SK-N-MC (cell line): ENCODE data around the gene PDE6G.

Experiments used
- DNase-seq: peaks from one replicate; pipeline ENCODE4 v3.0.0-alpha.2; 2011; ENCODE audit warnings: low read depth, low spot score
- H3K27ac ChIP-seq: fragments of 200-600 bp; sonication (generic); 2 replicates; pipeline ENCODE4 v1.5.1; 2016; ENCODE audit warnings: mixed run types
- H3K36me3 ChIP-seq: fragments of 200-600 bp; sonication (generic); 2 replicates; pipeline ENCODE4 v1.6.1; 2017; ENCODE audit warnings: antibody characterized with exemption, low read length, mixed read lengths; ENCODE audit not compliant: insufficient read depth
- H3K4me3 ChIP-seq: fragments of 200-600 bp; sonication (generic); 2 replicates; pipeline ENCODE4 v1.5.1; 2016
- H3K9ac ChIP-seq: fragments of 200-600 bp; sonication (generic); 2 replicates; pipeline ENCODE4 v1.8.0; 2017; ENCODE audit warnings: mixed run types, mixed read lengths; ENCODE audit not compliant: insufficient read length
- H3K9me3 ChIP-seq: fragments of 200-600 bp; sonication (generic); 2 replicates; pipeline ENCODE4 v1.6.1; 2017; ENCODE audit warnings: low read depth, mild to moderate bottlenecking, antibody characterized with exemption, low read length, moderate library complexity, mixed read lengths
- EZH2 ChIP-seq: fragments of 200-600 bp; sonication (generic); IDR thresholded peaks from one replicate; pipeline ENCODE4 v1.6.1; 2017; ENCODE audit warnings: antibody characterized with exemption
- FOXP2 ChIP-seq: optimal IDR thresholded peaks from 2 replicates; pipeline ENCODE3; 2011; ENCODE audit warnings: mild to moderate bottlenecking, moderate library complexity; ENCODE audit not compliant: insufficient read depth; ENCODE audit errors: extremely low read length, control extremely low read depth
- POLR2AphosphoS5 ChIP-seq: IDR thresholded peaks from 2 replicates; pipeline ENCODE4 v1.6.1; 2012; ENCODE audit warnings: mild to moderate bottlenecking, low read depth, low read length, borderline replicate concordance

PDE6G gene

DNA sequence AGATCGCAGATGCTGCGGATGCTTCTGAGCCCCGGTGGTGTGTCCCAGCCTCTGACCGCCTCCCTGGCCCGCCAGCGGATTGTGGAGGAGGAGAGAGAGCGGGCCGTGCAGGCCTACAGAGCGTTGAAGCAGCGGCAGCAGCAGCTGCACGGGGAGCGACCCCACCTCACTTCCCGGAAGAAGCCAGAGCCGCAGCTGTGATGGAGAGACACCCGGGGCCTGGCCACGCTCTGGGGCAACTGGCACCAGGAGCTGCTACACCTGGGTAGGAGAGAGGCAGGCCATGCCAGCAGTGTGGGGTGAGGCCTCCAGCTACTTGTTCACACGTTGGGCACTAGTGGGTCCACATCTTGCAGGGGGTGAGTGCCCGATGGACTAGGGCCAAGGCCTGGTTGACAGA is 16.2 kb upstream of the PDE6G start:
- no peak for TF ChIP-seq FOXP2
- TF ChIP-seq POLR2AphosphoS5 = no peak
- no peak for TF ChIP-seq EZH2
- DNase-seq = no peak
- H3K9me3 ChIP-seq = no peaks in the 10 kb centered on the region
- H3K36me3 ChIP-seq = peaks cover 57% of the 10 kb centered on the region
- H3K4me3 ChIP-seq = no peak overlapping the region
- no peak overlapping the region for H3K9ac ChIP-seq
- H3K27ac ChIP-seq = no peak overlapping the region

DNA sequence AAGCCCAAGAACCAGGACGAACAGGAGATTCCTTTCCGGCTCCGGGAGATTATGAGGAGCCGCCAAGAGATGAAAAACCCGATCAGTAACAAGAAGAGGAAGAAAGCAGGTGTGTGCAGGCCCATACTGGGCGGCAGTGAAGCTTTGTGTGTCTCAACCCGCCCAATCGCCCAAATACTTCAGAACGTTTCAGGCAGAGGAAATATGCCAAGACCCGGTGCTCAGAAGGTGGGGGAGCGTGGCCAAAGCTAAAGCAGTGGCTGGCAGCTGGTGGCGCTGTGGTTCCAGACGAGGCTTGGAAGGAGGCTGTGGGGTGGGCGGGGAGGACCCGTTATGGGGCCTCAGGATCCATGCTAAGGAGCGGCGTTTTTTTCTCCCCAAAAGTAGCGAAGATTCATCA is 11.4 kb upstream of the PDE6G start:
- H3K4me3 ChIP-seq = peak overlapping the region; percentile 91
- no peak for DNase-seq
- no peaks in the 10 kb centered on the region for H3K9me3 ChIP-seq
- TF ChIP-seq POLR2AphosphoS5 = no peak
- no peak for TF ChIP-seq FOXP2
- no peak for TF ChIP-seq EZH2
- peaks cover 56% of the 10 kb centered on the region for H3K36me3 ChIP-seq
- H3K27ac ChIP-seq = no peak overlapping the region; the same call in 1 of the 2 replicates
- H3K9ac ChIP-seq = peak overlapping the region; percentile 60

DNA sequence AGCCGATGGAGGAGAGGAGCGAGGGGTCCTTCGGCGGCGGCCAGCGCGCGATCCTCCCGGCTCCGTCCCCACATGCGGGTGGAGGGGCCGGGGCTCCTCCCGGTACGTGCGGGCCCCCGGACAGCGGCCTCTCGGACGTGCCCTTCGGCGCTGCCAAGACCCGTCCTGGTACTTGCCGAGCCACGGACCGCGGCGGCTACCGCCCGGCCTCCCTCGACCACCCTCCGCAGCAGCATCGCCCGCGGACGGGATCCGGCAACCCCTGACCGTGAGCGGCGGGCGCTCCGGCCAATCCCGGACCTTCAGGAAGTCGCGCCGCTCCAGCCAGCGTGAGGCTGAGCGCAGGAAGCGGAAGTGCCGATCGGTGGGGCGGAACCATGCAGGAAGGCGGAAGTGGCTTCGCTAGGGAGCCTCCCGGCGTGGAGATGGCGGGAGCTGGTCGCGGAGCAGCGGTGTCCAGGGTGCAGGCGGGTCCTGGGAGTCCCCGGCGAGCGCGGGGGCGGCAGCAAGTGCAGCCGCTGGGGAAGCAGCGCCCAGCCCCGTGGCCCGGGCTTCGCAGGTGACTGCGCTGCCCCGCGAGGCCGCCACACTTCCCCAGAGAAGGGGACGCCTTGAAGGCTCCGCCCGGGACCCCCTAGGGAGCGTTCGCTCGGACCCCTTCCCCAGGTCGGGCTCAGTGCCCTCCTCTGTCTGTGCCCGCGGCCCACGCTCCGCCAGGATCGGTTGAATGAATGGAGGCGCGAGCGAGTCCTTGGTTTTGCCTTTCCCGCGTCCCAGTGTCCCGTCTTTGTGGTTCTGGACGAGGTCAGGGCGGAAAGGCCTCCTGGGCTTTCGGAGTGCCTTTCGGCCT is 10.2 kb upstream of the PDE6G start, which contains the start of the genes CCDC137 and OXLD1:
Gene CCDC137, plus strand, starts transcription at position 396 of the 850 bp plus-strand sequence. Its CDS starts 30 bp downstream, at position 426.
Gene OXLD1, minus strand, starts transcription at position 264 of the 850 bp plus-strand sequence. Its CDS starts 28 bp downstream, at position 236.
- no peaks in the 10 kb centered on the region for H3K9me3 ChIP-seq
- H3K9ac ChIP-seq = peak within 1 kb of the TSS; percentile 91
- peak; percentile 64 for DNase-seq
- peaks cover 44% of the 10 kb centered on the region for H3K36me3 ChIP-seq
- H3K27ac ChIP-seq = peak within 1 kb of the TSS; percentile 72
- peak within 1 kb of the TSS; percentile 91 for H3K4me3 ChIP-seq
- TF ChIP-seq POLR2AphosphoS5 (peak; percentile 94; the same call in 1 of the 2 replicates), FOXP2 (no peak)

DNA sequence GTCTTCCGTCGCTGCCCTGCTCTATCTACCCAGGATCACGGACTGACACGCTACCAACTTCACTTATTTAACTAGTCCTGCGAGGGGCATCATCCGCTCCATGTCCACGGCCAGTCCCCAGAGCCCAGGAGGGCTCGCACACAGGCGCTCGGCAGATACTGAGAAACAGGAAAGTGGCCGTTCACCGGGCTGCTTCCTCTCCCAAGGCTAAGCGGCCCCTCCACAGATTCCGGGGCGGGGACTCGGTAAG is 9.7 kb upstream of the PDE6G start:
- H3K36me3 ChIP-seq = peaks cover 39% of the 10 kb centered on the region
- H3K9ac ChIP-seq = peak overlapping the region; percentile 91
- H3K9me3 ChIP-seq = no peaks in the 10 kb centered on the region
- H3K27ac ChIP-seq = peak overlapping the region; percentile 72
- TF ChIP-seq POLR2AphosphoS5 (no peak), FOXP2 (no peak), EZH2 (no peak)
- peak overlapping the region; percentile 91 for H3K4me3 ChIP-seq
- DNase-seq = no peak

DNA sequence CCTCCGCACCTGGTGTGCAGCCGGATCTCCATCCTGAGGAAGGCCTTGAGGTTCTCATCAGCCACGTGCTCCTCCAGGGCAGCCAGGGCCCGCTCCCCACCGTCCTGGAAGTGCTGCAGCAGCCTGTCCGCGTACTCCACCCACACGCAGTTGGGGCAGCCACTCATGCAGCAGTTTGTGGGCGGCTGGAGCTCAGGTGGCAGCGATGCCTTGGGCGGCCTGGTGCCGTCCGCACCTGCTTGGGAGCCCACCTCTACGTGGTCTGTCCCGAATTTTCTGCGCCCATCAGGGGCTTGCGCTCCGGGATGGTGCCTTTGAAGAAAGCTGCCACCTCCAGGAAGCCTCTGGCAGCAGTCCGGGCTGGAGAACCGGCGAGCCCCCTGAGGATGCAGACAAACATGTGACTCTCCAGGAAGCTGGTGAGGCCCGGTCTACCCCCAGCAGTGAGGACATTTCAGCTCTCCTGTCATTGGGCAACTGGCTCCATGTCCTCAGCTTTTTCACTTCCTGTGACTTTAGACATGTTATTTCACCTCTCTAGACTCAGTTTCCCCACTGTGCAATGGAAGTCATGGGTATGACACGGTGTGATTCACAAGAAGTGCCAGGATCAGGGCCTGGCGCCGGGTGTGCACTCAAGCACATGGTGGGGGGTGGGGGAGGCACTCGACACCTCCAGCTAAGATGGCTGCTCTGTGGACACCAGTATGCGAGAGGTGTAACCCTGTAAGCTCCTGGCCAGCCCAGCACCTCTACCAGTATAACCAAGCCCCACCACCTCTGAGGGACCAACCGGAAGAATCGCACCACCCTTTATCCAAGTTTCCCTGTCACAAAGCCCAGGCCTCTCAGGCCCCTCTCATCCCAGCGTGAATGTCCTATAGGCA is 9.1 kb upstream of the PDE6G start:
- TF ChIP-seq POLR2AphosphoS5 (no peak), EZH2 (no peak), FOXP2 (no peak)
- H3K9me3 ChIP-seq = no peaks in the 10 kb centered on the region
- no peak for DNase-seq
- H3K4me3 ChIP-seq = peak overlapping the region; percentile 91
- peak overlapping the region; percentile 72 for H3K27ac ChIP-seq
- peak overlapping the region; percentile 91 for H3K9ac ChIP-seq
- peaks cover 33% of the 10 kb centered on the region for H3K36me3 ChIP-seq

DNA sequence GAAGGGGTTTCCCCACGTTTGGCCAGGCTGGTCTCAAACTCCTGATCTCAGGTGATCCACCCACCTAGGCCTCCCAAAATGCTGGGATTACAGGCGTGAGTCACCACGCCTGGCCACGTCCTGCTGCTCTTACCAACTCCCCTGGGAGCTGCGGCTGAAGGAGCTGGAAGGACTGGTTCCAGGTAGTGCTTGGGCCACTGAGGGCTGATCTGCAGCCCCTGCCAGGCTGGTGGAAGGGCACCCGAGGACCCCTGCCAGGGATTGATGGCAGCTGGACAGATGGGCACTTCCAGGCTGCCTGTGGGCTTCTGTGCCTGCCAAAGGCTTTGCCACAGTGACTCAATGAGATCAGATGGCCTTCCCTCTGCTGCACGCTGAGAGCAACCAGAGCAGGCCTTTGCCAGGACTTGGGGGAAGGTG is 7.7 kb upstream of the PDE6G start:
- no peak overlapping the region for H3K27ac ChIP-seq
- TF ChIP-seq POLR2AphosphoS5 (peak; percentile 10; the same call in 1 of the 2 replicates), EZH2 (no peak)
- no peaks in the 10 kb centered on the region for H3K9me3 ChIP-seq

DNA sequence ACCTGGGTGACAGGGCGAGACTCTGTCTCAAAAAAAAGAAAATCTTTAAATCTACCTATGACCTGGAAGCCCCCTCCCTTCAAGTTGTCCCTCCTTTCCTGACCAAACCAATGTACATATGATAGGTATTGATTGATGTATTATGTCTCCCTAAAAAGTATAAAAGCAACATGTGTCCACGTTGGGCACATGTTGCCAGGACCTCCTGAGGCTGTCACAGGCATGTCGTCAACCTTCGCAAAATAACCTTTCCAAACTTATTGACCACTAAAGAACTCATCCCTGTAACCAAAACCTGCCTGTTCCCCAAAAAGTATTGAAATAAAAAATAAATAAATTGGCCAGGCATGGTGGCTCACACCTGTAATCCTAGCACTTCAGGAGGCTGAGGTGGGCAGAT is 5.7 kb upstream of the PDE6G start:
- H3K36me3 ChIP-seq = peaks cover 8% of the 10 kb centered on the region; the same call in 1 of the 2 replicates
- TF ChIP-seq POLR2AphosphoS5 (no peak), FOXP2 (no peak), EZH2 (no peak)
- H3K27ac ChIP-seq = no peak overlapping the region
- H3K9ac ChIP-seq = no peak overlapping the region
- DNase-seq = no peak
- H3K9me3 ChIP-seq = no peaks in the 10 kb centered on the region
- no peak overlapping the region for H3K4me3 ChIP-seq

More for the DNA sequence above, 7.7 kb upstream of the PDE6G start:
- no peak overlapping the region for H3K9ac ChIP-seq
- no peak for DNase-seq
- H3K4me3 ChIP-seq = no peak overlapping the region
- peaks cover 21% of the 10 kb centered on the region for H3K36me3 ChIP-seq

DNA sequence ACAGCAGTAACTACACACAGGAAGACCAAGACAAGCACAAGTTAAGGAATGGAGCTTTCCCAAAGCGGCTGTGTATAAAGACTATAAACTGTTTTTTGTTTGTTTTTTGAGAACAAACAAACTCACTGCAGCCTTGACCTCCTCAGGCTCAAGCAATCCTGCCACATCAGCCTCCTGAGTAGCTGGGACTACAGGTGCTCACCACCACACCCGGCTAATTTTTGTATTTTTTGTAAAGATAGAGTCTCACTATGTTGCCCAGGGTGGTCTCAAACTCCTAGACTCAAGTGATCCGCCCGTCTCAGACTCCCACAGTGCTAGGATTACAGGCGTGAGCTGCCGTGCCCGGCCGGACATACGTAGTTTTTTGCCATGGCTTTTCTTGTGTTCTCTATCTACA is 4.1 kb upstream of the PDE6G start:
- no peak for DNase-seq
- H3K36me3 ChIP-seq = peaks cover 8% of the 10 kb centered on the region; the same call in 1 of the 2 replicates
- H3K27ac ChIP-seq = no peak overlapping the region
- no peak overlapping the region for H3K4me3 ChIP-seq
- TF ChIP-seq FOXP2 (no peak), POLR2AphosphoS5 (no peak), EZH2 (no peak)
- no peak overlapping the region for H3K9ac ChIP-seq
- H3K9me3 ChIP-seq = no peaks in the 10 kb centered on the region
